Neutrophil (primary cell): ENCODE measurements around the gene RMDN3.

ENCODE experiments used
- H3K27ac ChIP-seq: fragments of 200-600 bp; sonication (generic); 2 replicates; pipeline ENCODE4 v1.5.1; 2016; ENCODE audit warnings: mild to moderate bottlenecking, moderate library complexity
- H3K27me3 ChIP-seq: fragments of 200-600 bp; sonication (generic); 2 replicates; pipeline ENCODE4 v1.6.0; 2016; ENCODE audit warnings: mild to moderate bottlenecking
- H3K36me3 ChIP-seq: fragments of 200-600 bp; sonication (generic); 2 replicates; pipeline ENCODE4 v1.5.1; 2017
- H3K4me1 ChIP-seq, 2 experiments: fragments of 200-600 bp in 1 of 2; sonication (generic) in 1 of 2; 1 replicate in 1 of 2; 2 replicates in 1 of 2; pipeline versions ENCODE4 v1.5.1 to v1.6.1; 2013 to 2016; ENCODE audit warnings: low read depth in 1 of 2, low read length in 1 of 2, mild to moderate bottlenecking in 1 of 2, moderate library complexity in 1 of 2; ENCODE audit not compliant: control insufficient read depth in 1 of 2, insufficient read depth in 1 of 2
- H3K4me3 ChIP-seq, 2 experiments: fragments of 200-600 bp in 1 of 2; sonication (generic) in 1 of 2; 1 replicate in 1 of 2; 2 replicates in 1 of 2; pipeline ENCODE4 v1.5.1; 2013 to 2016; ENCODE audit warnings: low read depth in 1 of 2, low read length in 1 of 2, mild to moderate bottlenecking in 1 of 2, moderate library complexity in 1 of 2
- H3K9me3 ChIP-seq: fragments of 200-600 bp; sonication (generic); 2 replicates; pipeline ENCODE4 v1.5.1; 2016
- CTCF ChIP-seq: fragments of 200-600 bp; sonication (generic); IDR thresholded peaks from 2 replicates; pipeline ENCODE4 v1.5.1; 2016; ENCODE audit warnings: antibody characterized with exemption

RMDN3 gene

DNA sequence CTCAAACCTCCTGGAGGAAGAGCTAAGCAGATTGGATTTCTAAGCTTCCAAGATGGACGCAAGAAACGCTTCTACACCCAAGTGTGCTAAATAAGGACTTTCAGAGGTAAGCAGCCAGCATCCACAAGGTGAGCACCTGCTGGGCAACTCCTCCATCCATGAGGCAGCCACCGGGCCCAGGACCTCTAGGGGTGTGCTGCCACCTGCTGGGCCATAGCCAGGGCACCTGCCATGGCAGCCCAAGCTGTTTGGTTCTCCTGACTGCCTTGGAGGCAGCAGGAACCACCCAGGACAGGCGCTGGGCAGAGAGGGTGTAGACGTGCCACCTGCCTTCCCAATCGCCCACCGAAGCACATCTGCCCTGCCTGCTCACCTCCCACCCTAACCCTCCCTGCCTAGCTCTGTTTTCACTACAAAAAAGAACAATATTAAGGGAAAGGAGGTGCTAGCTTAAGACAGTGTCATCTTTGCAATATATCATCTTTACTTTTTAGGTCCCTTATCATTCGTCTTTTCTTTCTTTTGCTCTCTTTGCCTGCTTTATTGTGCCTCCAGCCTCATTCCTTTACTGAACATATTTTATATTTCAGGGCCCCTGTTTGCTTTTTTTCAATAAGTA is 27.7 kb upstream of the RMDN3 start:
- no peaks in the 10 kb centered on the region for H3K9me3 ChIP-seq
- H3K36me3 ChIP-seq, result peaks cover 20% of the 10 kb centered on the region
- H3K27ac ChIP-seq, result no peak overlapping the region
- peak; percentile 53 for TF ChIP-seq CTCF
- H3K4me1 ChIP-seq, result peaks cover 13 to 14% of the 10 kb centered on the region in 2 experiments
- H3K4me3 ChIP-seq, result no peak overlapping the region
- no peaks in the 10 kb centered on the region for H3K27me3 ChIP-seq

DNA sequence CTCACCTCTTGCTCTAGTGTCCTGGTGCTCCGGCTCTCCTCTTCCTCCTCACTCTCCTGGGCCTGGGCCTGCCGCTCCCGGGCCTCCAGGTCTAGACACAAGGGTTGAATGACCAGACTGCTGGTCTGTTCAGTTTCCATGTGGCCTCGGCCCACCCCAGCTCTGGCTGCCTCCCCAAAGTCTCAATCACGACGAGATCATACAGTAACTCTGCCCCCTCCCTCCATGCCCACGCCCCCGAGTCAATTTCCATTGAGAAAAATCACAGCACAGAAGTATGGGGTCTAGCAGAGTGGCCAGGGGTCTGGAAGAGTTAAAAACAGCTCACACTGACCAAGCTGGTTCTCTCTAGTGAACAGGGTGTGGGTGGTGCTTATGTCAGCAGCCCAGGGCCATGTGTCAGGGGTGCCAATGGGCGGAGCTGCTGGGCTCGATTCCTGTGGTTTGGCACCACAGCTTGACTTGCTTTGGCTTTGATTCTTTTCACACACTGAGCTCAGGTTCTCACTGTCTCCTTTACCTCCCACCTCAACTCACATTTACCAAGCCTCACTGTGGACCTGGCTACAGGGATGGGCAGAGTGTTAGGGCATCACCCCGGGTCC is 21.6 kb upstream of the RMDN3 start:
- Histone ChIP-seq H3K4me3 (no peak overlapping the region), H3K27ac (no peak overlapping the region), H3K27me3 (no peaks in the 10 kb centered on the region), H3K36me3 (peaks cover 77% of the 10 kb centered on the region), H3K4me1 (no peaks in the 10 kb centered on the region), H3K9me3 (no peaks in the 10 kb centered on the region)
- no peak for TF ChIP-seq CTCF

GRCh38 chr15:40775740-40776536 is 20.9 kb upstream of the RMDN3 start:
- H3K4me1 ChIP-seq, result no peaks in the 10 kb centered on the region
- H3K27me3 ChIP-seq, result no peaks in the 10 kb centered on the region
- no peak overlapping the region for H3K4me3 ChIP-seq
- H3K27ac ChIP-seq, result no peak overlapping the region
- H3K9me3 ChIP-seq, result no peaks in the 10 kb centered on the region
- H3K36me3 ChIP-seq, result peaks cover 83% of the 10 kb centered on the region
- TF ChIP-seq CTCF, result no peak

- peaks cover 90% of the 10 kb centered on the region for H3K36me3 ChIP-seq
- no peak overlapping the region for H3K4me3 ChIP-seq
- TF ChIP-seq CTCF, result no peak
- H3K27me3 ChIP-seq, result no peaks in the 10 kb centered on the region
- no peak overlapping the region for H3K27ac ChIP-seq
- H3K9me3 ChIP-seq, result no peaks in the 10 kb centered on the region
- peaks cover under 1 to 1% of the 10 kb centered on the region in 2 experiments for H3K4me1 ChIP-seq
Observed at GRCh38 chr15:40775007-40775406, 20.0 kb upstream of the RMDN3 start.

DNA sequence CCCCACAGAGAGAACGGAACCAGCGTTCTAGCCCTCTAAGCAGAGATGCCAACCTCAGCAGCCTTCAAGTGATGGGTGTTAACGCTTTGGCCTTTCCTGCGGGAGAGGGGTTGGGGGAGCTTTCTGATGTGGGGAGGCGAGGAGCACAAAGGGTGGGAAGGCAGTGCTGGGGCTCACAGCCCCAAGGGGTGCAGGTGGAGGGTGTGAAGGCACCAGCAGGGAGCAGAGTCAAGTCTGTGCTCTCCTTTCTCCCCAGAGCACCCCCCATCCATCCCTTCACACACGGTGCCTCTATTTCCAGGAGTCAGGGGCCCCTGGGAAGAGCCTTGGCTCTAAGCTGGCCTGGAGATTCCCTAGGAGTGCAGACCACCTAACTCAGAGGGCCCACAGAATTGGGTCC is 18.8 kb upstream of the RMDN3 start:
- H3K27ac ChIP-seq, result no peak overlapping the region
- H3K27me3 ChIP-seq, result no peaks in the 10 kb centered on the region
- H3K9me3 ChIP-seq, result no peaks in the 10 kb centered on the region
- H3K4me1 ChIP-seq, result peaks cover 11 to 12% of the 10 kb centered on the region in 2 experiments
- no peak for TF ChIP-seq CTCF
- peaks cover 83% of the 10 kb centered on the region for H3K36me3 ChIP-seq
- H3K4me3 ChIP-seq, result no peak overlapping the region
